GM23338 (cell line): ENCODE results near the gene PKM. TPM values are rescaled to one million over a fixed set of nuclear protein-coding genes. Genes with fewer than 3 reads are reported as not detected.

Source experiments
- ATAC-seq: fragments of 200-7000 bp; cut with Tn5 transposase; 3 replicates; pipeline ENCODE4 v1.9.1; 2020
- DNase-seq: peaks from one replicate; pipeline ENCODE4 v3.0.0-alpha.2; 2015; ENCODE audit warnings: low spot score
- H2AFZ ChIP-seq: fragments of 200-600 bp; sonication (generic); 2 replicates; pipeline ENCODE4 v1.8.0; 2016; ENCODE audit warnings: antibody characterized with exemption, mild to moderate bottlenecking, moderate library complexity
- H3F3A ChIP-seq: fragments of 200-600 bp; sonication (generic); replicated peaks from 2 replicates; pipeline ENCODE4 v1.8.0; 2017; ENCODE audit warnings: antibody characterized with exemption, mixed run types, low read depth
- H3K27ac ChIP-seq: fragments of 200-600 bp; sonication (generic); 2 replicates; pipeline ENCODE4 v1.6.1; 2016; ENCODE audit warnings: low read depth
- H3K27me3 ChIP-seq: fragments of 200-600 bp; sonication (generic); 2 replicates; pipeline ENCODE4 v1.8.0; 2016; ENCODE audit warnings: mild to moderate bottlenecking, mixed run types, moderate library complexity; ENCODE audit not compliant: insufficient read depth
- H3K36me3 ChIP-seq: fragments of 200-600 bp; sonication (generic); 2 replicates; pipeline ENCODE4 v1.8.0; 2016; ENCODE audit warnings: mild to moderate bottlenecking; ENCODE audit not compliant: insufficient read depth
- H3K4me1 ChIP-seq: fragments of 200-600 bp; sonication (generic); 2 replicates; pipeline ENCODE4 v1.8.0; 2016; ENCODE audit warnings: mild to moderate bottlenecking, moderate library complexity; ENCODE audit not compliant: insufficient read depth
- H3K4me2 ChIP-seq: fragments of 200-600 bp; sonication (generic); 2 replicates; pipeline ENCODE4 v1.7.1; 2017; ENCODE audit warnings: mixed run types
- H3K4me3 ChIP-seq: fragments of 200-600 bp; sonication (generic); 2 replicates; pipeline ENCODE4 v1.6.1; 2016; ENCODE audit warnings: mixed run types
- H3K79me2 ChIP-seq: fragments of 200-600 bp; sonication (generic); replicated peaks from 2 replicates; pipeline ENCODE4 v1.8.0; 2017; ENCODE audit warnings: mild to moderate bottlenecking; ENCODE audit not compliant: insufficient read depth
- H3K9me2 ChIP-seq: fragments of 200-600 bp; sonication (generic); 2 replicates; pipeline ENCODE4 v1.8.0; 2017; ENCODE audit not compliant: insufficient read depth
- H4K20me1 ChIP-seq: fragments of 200-600 bp; sonication (generic); replicated peaks from 2 replicates; pipeline ENCODE4 v1.8.0; 2017; ENCODE audit warnings: mild to moderate bottlenecking; ENCODE audit not compliant: insufficient read depth
- H3K27ac Mint-ChIP-seq: 2 replicates; pipeline ENCODE4 v1.8.0; 2020; ENCODE audit warnings: inconsistent platforms, mild to moderate bottlenecking, moderate library complexity, mixed read lengths
- H3K27me3 Mint-ChIP-seq: 3 replicates; pipeline ENCODE4 v1.8.0; 2022; ENCODE audit warnings: low read depth, mild to moderate bottlenecking, moderate library complexity, mixed read lengths, inconsistent platforms; ENCODE audit not compliant: insufficient read depth, poor library complexity
- H3K36me3 Mint-ChIP-seq: 3 replicates; pipeline ENCODE4 v1.8.0; 2021; ENCODE audit warnings: low read depth, mild to moderate bottlenecking, inconsistent platforms, moderate library complexity, mixed read lengths
- H3K4me1 Mint-ChIP-seq: 3 replicates; pipeline ENCODE4 v1.8.0; 2020; ENCODE audit warnings: mild to moderate bottlenecking, inconsistent platforms, mixed read lengths
- H3K4me3 Mint-ChIP-seq: 3 replicates; pipeline ENCODE4 v1.8.0; 2021; ENCODE audit warnings: moderate library complexity, mild to moderate bottlenecking, inconsistent platforms, mixed read lengths
- H3K9me3 Mint-ChIP-seq: 3 replicates; pipeline ENCODE4 v1.8.0; 2020; ENCODE audit warnings: moderate library complexity, mild to moderate bottlenecking, inconsistent platforms, mixed read lengths
- CREB1 ChIP-seq: fragments of 250-450 bp; sonication (Bioruptor Pico); IDR thresholded peaks from 2 replicates; pipeline ENCODE4 v1.5.0; 2020; ENCODE audit warnings: low read depth, mild to moderate bottlenecking, moderate library complexity
- CTCF ChIP-seq, 2 experiments: fragments of 200-600 bp in 1 of 2; sonication (generic) in 1 of 2; conservative IDR thresholded peaks; 2 replicates each; pipeline versions ENCODE4 v1.5.1 to v1.6.1; 2016 to 2017; ENCODE audit warnings: antibody characterized with exemption in 2 of 2, low read depth in 2 of 2, mild to moderate bottlenecking in 2 of 2, moderate library complexity in 1 of 2
- EZH2phosphoT487 ChIP-seq: fragments of 200-600 bp; sonication (generic); IDR thresholded peaks from one replicate; pipeline ENCODE4 v1.8.1; 2018; ENCODE audit warnings: antibody characterized with exemption; ENCODE audit not compliant: unreplicated experiment
- JUNB ChIP-seq: IDR thresholded peaks from one replicate; pipeline ENCODE4 v1.6.1; 2016; ENCODE audit warnings: antibody characterized with exemption; ENCODE audit not compliant: unreplicated experiment
- NANOG ChIP-seq: IDR thresholded peaks from 2 replicates; pipeline ENCODE4 v1.6.1; 2016; ENCODE audit warnings: antibody characterized with exemption, borderline replicate concordance
- ZNF114 ChIP-seq: fragments of 250-450 bp; sonication (Bioruptor Pico); IDR thresholded peaks from 2 replicates; pipeline ENCODE4 v1.5.0; 2020; ENCODE audit warnings: mild to moderate bottlenecking, moderate library complexity
- ZNF331 ChIP-seq: fragments of 250-450 bp; sonication (Bioruptor Pico); IDR thresholded peaks from 2 replicates; pipeline ENCODE4 v1.5.0; 2020; ENCODE audit warnings: low read depth, mild to moderate bottlenecking, moderate library complexity
- ZNF462 ChIP-seq: fragments of 250-450 bp; sonication (Bioruptor Pico); IDR thresholded peaks from 2 replicates; pipeline ENCODE4 v1.5.0; 2020; ENCODE audit warnings: mild to moderate bottlenecking, moderate library complexity
- polyA plus RNA-seq: library from polyadenylated mRNA; unstranded; fragments of >200 nt; fragmentation: Nextera tagmentation; extraction: Ambion mirVana; gene quantifications from 2 replicates; pipeline ENCODE4 v1.2.1, GENCODE V29; 2016
- total RNA-seq: library from RNA; depleted of rRNA; stranded (reverse); fragments of >200 nt; shearing (Covaris generic); gene quantifications from 2 replicates; pipeline ENCODE4 v1.2.3, GENCODE V29; 2014

The PKM gene
- total and polyA plus RNA-seq, 2 experiments from 2014 or later = 432 to 1,137 TPM

- no peaks in the 10 kb centered on the region for H3K9me3 Mint-ChIP-seq
- no peak overlapping the region; the same call in 1 of the 2 replicates for H3K27ac Mint-ChIP-seq
- Histone ChIP-seq H2AFZ (no peak overlapping the region), H3K36me3 (peaks cover 87% of the 10 kb centered on the region), H3K4me1 (peaks cover 5% of the 10 kb centered on the region), H4K20me1 (peaks cover 83% of the 10 kb centered on the region), H3K27ac (no peak overlapping the region; the same call in 1 of the 2 replicates), H3K79me2 (peaks cover 83% of the 10 kb centered on the region), H3K4me3 (no peak overlapping the region), H3K27me3 (no peaks in the 10 kb centered on the region), H3K4me2 (no peak overlapping the region), H3K9me2 (no peaks in the 10 kb centered on the region), H3F3A (peaks cover 30% of the 10 kb centered on the region)
- no peak overlapping the region for H3K4me3 Mint-ChIP-seq
- H3K36me3 Mint-ChIP-seq = peaks cover 87% of the 10 kb centered on the region
- no peak for DNase-seq
- peaks cover 15% of the 10 kb centered on the region; the same call in 2 of the 3 replicates for H3K4me1 Mint-ChIP-seq
- peaks cover 5% of the 10 kb centered on the region for H3K27me3 Mint-ChIP-seq
- no peak for ATAC-seq
- TF ChIP-seq CTCF (conservative IDR thresholded peaks at IDR 0.05; ENCODE audit: low read depth in 2 of 2) = no peak
- TF ChIP-seq EZH2phosphoT487 = no peak
- TF ChIP-seq CREB1 (CRISPR knock-in tag) = no peak
- TF ChIP-seq ZNF462 (CRISPR knock-in tag) = no peak
- no peak for TF ChIP-seq ZNF114 (CRISPR knock-in tag)
- no peak for TF ChIP-seq ZNF331 (CRISPR knock-in tag)
- no peak for TF ChIP-seq JUNB
- no peak for TF ChIP-seq NANOG
Observed at GRCh38 chr15:72217216-72217615, 13.8 kb downstream of the PKM start.
